Testis (tissue), 3 donors: ENCODE measurements around the gene CLEC20A. TPM values are rescaled to one million over a fixed set of nuclear protein-coding genes. Genes with fewer than 3 reads are reported as not detected.

Experiments
- DNase-seq: peaks from one replicate; pipeline ENCODE4 v3.0.0-alpha.2; 2019
- H3K27ac ChIP-seq, 2 donors: fragments of 200-600 bp; sonication (generic); one replicate each; pipeline ENCODE4 v1.5.1; 2019
- H3K27me3 ChIP-seq: fragments of 200-600 bp; sonication (generic); one replicate; pipeline ENCODE4 v1.5.1; 2019
- H3K36me3 ChIP-seq: fragments of 200-600 bp; sonication (generic); one replicate; pipeline ENCODE4 v1.5.1; 2017; ENCODE audit warnings: low read depth; ENCODE audit errors: missing control alignments
- H3K4me1 ChIP-seq: fragments of 200-600 bp; sonication (generic); one replicate; pipeline ENCODE4 v1.5.1; 2019
- H3K4me3 ChIP-seq, 2 donors: fragments of 200-600 bp; sonication (generic); one replicate each; pipeline ENCODE4 v1.5.1; 2017 to 2019
- H3K9me3 ChIP-seq: fragments of 200-600 bp; sonication (generic); one replicate; pipeline ENCODE4 v1.5.1; 2017
- POLR2A ChIP-seq: fragments of 450-650 bp; IDR thresholded peaks from one replicate; pipeline ENCODE4 v1.6.1; 2017; ENCODE audit warnings: antibody characterized with exemption, mild to moderate bottlenecking, moderate library complexity
- WGBS, 2 donors: methylation state at CpG; one replicate each; pipeline ENCODE4 v1.1.5; 2018; 5-methylcytosine and 5-hydroxymethylcytosine counted together
- intact Hi-C: fragments of 100-400 bp; cut with DNase I; formaldehyde crosslinking; loops from one replicate; pipeline ENCODE4 v1.15.1; 2023; ENCODE audit warnings: low total_unique reads
- polyA plus RNA-seq: library from polyadenylated mRNA; stranded (reverse); fragments of 350-450 nt; fragmentation: Illumina TruSeq; extraction: RNeasy Lipid Tissue Mini Kit (QIAGEN cat#74804); gene quantifications from one replicate; pipeline ENCODE4 v1.2.3, GENCODE V29; 2014; ENCODE audit warnings: low read depth, low replicate concordance; ENCODE audit not compliant: insufficient read depth
- total RNA-seq, 2 donors: library from RNA; depleted of rRNA; stranded (reverse); fragments of >200 nt; gene quantifications; one replicate each; pipeline ENCODE4 v1.2.3, GENCODE V29; 2016
- TF ChIP-seq, protein P1 (sequence below), 3 experiments: fragments of 450-650 bp in 2 of 3; fragments of 200-600 bp in 1 of 3; sonication (generic) in 1 of 3; IDR thresholded peaks; one replicate each; pipeline ENCODE4 v1.5.1; 2016 to 2019; ENCODE audit warnings: antibody characterized with exemption in 3 of 3, mild to moderate bottlenecking in 2 of 3, moderate library complexity in 1 of 3

The CLEC20A gene
- total and polyA plus RNA-seq, 3 donors from 2014 or later, result 1.1 to 7.5 (median 6.1) TPM

DNA sequence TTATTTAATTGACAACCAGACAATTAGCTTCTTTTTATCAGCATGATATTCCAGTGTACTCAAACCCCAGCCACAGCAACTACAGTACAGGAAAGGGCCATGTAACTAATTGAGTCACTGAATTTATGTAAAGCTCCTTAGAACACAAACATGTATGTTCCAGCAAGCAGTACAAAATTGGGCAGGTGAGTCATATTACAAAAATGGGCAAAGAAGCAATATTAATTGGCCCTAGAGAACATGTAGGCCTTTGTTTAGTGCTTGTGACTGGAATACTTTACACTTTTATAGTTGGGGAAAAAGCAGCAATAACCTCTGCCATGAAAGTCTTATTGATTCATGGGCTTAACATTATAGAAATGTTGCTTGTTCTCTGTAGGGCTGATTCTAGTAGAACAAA, 31.8 kb downstream of the CLEC20A start:
- TF ChIP-seq, protein P1, sequence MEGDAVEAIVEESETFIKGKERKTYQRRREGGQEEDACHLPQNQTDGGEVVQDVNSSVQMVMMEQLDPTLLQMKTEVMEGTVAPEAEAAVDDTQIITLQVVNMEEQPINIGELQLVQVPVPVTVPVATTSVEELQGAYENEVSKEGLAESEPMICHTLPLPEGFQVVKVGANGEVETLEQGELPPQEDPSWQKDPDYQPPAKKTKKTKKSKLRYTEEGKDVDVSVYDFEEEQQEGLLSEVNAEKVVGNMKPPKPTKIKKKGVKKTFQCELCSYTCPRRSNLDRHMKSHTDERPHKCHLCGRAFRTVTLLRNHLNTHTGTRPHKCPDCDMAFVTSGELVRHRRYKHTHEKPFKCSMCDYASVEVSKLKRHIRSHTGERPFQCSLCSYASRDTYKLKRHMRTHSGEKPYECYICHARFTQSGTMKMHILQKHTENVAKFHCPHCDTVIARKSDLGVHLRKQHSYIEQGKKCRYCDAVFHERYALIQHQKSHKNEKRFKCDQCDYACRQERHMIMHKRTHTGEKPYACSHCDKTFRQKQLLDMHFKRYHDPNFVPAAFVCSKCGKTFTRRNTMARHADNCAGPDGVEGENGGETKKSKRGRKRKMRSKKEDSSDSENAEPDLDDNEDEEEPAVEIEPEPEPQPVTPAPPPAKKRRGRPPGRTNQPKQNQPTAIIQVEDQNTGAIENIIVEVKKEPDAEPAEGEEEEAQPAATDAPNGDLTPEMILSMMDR (IDR thresholded peaks at IDR 0.05), result no peak
- TF ChIP-seq POLR2A, result no peak
- Histone ChIP-seq H3K27me3 (no peaks in the 10 kb centered on the region), H3K4me1 (no peaks in the 10 kb centered on the region), H3K9me3 (no peaks in the 10 kb centered on the region), H3K27ac (no peak overlapping the region), H3K36me3 (no peaks in the 10 kb centered on the region), H3K4me3 (no peak overlapping the region)
- intact Hi-C loops, result no loop called here
- no peak for DNase-seq

DNA sequence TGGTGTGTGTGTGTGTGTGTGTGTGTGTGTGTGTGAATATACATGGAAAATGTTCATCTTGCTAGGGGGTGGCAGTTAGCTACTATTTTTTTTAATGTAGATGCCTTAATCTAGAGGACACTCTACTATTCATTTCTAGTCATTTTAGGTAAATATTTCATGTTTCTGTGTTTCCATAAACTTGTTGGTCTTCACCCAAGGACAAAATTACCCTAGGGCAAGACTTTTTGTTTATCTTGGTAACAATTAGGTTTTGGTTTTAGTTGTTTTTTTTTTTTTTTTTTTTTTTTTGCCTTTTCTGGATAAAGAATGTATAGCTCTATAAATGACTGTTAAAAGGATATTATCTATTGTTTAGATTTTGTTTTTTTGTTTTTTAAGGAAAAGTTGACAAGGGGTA, 32.2 kb downstream of the CLEC20A start:
- no peak for DNase-seq
- Histone ChIP-seq H3K4me3 (no peak overlapping the region), H3K4me1 (no peaks in the 10 kb centered on the region), H3K27ac (no peak overlapping the region), H3K27me3 (no peaks in the 10 kb centered on the region), H3K9me3 (no peaks in the 10 kb centered on the region), H3K36me3 (no peaks in the 10 kb centered on the region)
- TF ChIP-seq, protein P1 (IDR thresholded peaks at IDR 0.05), result no peak
- TF ChIP-seq POLR2A, result no peak
- intact Hi-C loops, result no loop called here

DNA sequence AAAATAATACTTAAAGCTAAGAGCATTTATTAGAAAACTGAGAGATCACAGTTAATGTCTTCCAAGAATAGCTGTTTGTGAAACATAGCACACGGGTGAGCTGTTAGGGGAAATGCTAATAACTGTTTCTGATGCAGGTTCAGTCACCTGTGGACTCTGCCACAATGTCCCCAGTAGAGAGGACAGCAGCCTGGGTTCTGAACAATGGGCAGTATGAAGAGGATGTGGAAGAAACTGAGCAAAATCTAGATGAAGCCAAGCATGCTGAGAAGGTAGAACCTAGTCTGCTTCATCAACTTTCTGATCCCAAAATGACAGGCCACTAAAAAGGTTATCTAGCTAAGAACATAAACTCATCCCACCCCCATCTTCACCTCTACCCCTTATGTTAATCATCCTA, 32.6 kb downstream of the CLEC20A start:
- no peaks in the 10 kb centered on the region for H3K27me3 ChIP-seq
- no peak for DNase-seq
- intact Hi-C loops, result no loop called here
- H3K27ac ChIP-seq, result no peak overlapping the region
- 42 to 95% methylated on average over 1 of the region's 1 CpG for WGBS, 2 donors
- no peaks in the 10 kb centered on the region for H3K36me3 ChIP-seq
- H3K9me3 ChIP-seq, result no peaks in the 10 kb centered on the region
- TF ChIP-seq POLR2A, result no peak
- TF ChIP-seq, protein P1 (IDR thresholded peaks at IDR 0.05), result no peak
- H3K4me1 ChIP-seq, result no peaks in the 10 kb centered on the region
- H3K4me3 ChIP-seq, result no peak overlapping the region

DNA sequence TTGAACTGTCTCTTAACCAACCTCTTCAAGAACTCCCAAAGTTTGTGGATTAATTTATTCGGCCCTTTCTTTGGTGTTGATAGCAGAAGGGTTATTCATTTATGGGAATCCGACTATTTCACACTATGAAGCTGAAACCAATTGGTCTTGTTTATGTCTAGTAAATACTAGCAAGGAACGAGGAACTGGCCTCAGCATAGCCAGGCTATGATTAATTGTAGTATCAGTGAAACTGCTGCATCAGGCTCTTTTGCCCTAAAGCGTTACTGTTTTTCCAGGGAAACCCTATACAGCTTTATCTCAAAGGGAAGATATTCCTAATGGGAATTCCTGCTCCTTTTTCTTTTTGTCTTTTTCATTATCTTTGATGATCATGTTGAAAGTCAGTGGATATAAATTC, 35.1 kb downstream of the CLEC20A start:
- 87 to 93% methylated on average over 4 of the region's 4 CpGs for WGBS, 2 donors
- no peak for DNase-seq
- TF ChIP-seq POLR2A, result no peak
- Histone ChIP-seq H3K27ac (no peak overlapping the region), H3K4me3 (no peak overlapping the region), H3K36me3 (no peaks in the 10 kb centered on the region), H3K9me3 (no peaks in the 10 kb centered on the region), H3K27me3 (no peaks in the 10 kb centered on the region), H3K4me1 (no peaks in the 10 kb centered on the region)
- intact Hi-C loops, result no loop called here

DNA sequence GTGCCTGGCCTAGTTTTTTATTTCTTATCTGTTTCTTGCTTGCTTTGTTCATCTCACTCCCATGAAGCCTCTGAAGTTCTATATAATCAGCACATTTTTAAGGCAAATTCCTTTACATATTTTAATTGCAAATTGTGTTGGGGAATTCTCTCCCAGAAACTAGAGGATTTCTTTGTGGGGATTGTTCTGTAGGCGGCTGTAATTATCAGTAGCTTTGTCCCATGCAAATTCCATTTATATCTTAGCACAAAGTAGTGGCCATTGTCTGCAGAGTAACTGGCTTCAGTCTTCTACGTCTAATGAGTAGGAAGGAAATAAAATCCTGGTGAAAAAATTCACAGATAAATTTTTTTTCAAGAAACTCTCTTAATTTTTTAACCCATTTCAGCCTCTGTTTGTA, 35.7 kb downstream of the CLEC20A start:
- no peaks in the 10 kb centered on the region for H3K27me3 ChIP-seq
- no peak for DNase-seq
- H3K4me1 ChIP-seq, result no peaks in the 10 kb centered on the region
- TF ChIP-seq, protein P1 (IDR thresholded peaks at IDR 0.05), result no peak
- TF ChIP-seq POLR2A, result no peak
- no peaks in the 10 kb centered on the region for H3K36me3 ChIP-seq
- WGBS, 2 donors, result 56 to 73% methylated on average over 2 of the region's 2 CpGs
- no peak overlapping the region for H3K4me3 ChIP-seq
- no peak overlapping the region for H3K27ac ChIP-seq
- intact Hi-C loops, result no loop called here
- no peaks in the 10 kb centered on the region for H3K9me3 ChIP-seq
